NT2/D1 (cell line): ENCODE measurements around the gene LDLRAD4.
A peak's percentile ranks its signal among the peaks of the same experiment; 100 is the strongest.

Experiments used
- DNase-seq: peaks from one replicate; pipeline ENCODE4 v3.0.0-alpha.2; 2011; ENCODE audit warnings: low read depth, low spot score
- H3K27me3 ChIP-seq: 2 replicates; pipeline ENCODE4 v1.6.0; 2011; ENCODE audit warnings: mild to moderate bottlenecking; ENCODE audit not compliant: insufficient read length, insufficient read depth
- H3K36me3 ChIP-seq: 2 replicates; pipeline ENCODE4 v1.6.1; 2011; ENCODE audit warnings: mild to moderate bottlenecking, low read length, mixed read lengths; ENCODE audit not compliant: insufficient read depth, insufficient read length
- H3K4me1 ChIP-seq: 2 replicates; pipeline ENCODE4 v1.5.1; 2011; ENCODE audit not compliant: insufficient read depth, insufficient read length
- H3K4me3 ChIP-seq: 2 replicates; pipeline ENCODE4 v1.5.1; 2011; ENCODE audit warnings: low read depth; ENCODE audit not compliant: insufficient read length
- H3K9ac ChIP-seq: 2 replicates; pipeline ENCODE4 v1.6.0; 2011; ENCODE audit warnings: low read depth; ENCODE audit not compliant: insufficient read length
- H3K9me3 ChIP-seq: 2 replicates; pipeline ENCODE4 v1.5.1; 2011; ENCODE audit warnings: mild to moderate bottlenecking, low read length; ENCODE audit not compliant: insufficient read depth
- SUZ12 ChIP-seq: IDR thresholded peaks from 2 replicates; pipeline ENCODE4 v1.6.1; 2011; ENCODE audit not compliant: insufficient read length, insufficient read depth; ENCODE audit errors: extremely low read depth
- YY1 ChIP-seq: IDR thresholded peaks from 2 replicates; pipeline ENCODE4 v1.6.1; 2011; ENCODE audit not compliant: insufficient read length, insufficient read depth
- ZNF274 ChIP-seq: IDR thresholded peaks from 2 replicates; pipeline ENCODE4 v1.6.1; 2011; ENCODE audit warnings: mild to moderate bottlenecking, low read depth, low read length

LDLRAD4 gene

GRCh38 chr18:13264091-13265007, 45.8 kb downstream of the LDLRAD4 start:
- Histone ChIP-seq H3K27me3 (no peaks in the 10 kb centered on the region), H3K9me3 (no peaks in the 10 kb centered on the region), H3K9ac (no peak overlapping the region), H3K36me3 (no peaks in the 10 kb centered on the region), H3K4me1 (peaks cover 5% of the 10 kb centered on the region), H3K4me3 (no peak overlapping the region)
- TF ChIP-seq SUZ12 (no peak), YY1 (no peak), ZNF274 (no peak)
- no peak for DNase-seq

- H3K27me3 ChIP-seq: no peaks in the 10 kb centered on the region
- no peak for DNase-seq
- no peak overlapping the region for H3K9ac ChIP-seq
- TF ChIP-seq YY1 (no peak), SUZ12 (no peak), ZNF274 (no peak)
- no peaks in the 10 kb centered on the region for H3K36me3 ChIP-seq
- peaks cover 9% of the 10 kb centered on the region for H3K4me1 ChIP-seq
- H3K4me3 ChIP-seq: no peak overlapping the region
- no peaks in the 10 kb centered on the region for H3K9me3 ChIP-seq
These were observed 46.7 kb downstream of the LDLRAD4 start for GRCh38 chr18:13265008-13265910.

GRCh38 chr18:13265911-13266217, 47.3 kb downstream of the LDLRAD4 start:
- no peak overlapping the region for H3K9ac ChIP-seq
- no peaks in the 10 kb centered on the region for H3K27me3 ChIP-seq
- TF ChIP-seq ZNF274 (no peak), SUZ12 (no peak), YY1 (no peak)
- H3K4me1 ChIP-seq: peaks cover 11% of the 10 kb centered on the region
- no peaks in the 10 kb centered on the region for H3K36me3 ChIP-seq
- no peaks in the 10 kb centered on the region for H3K9me3 ChIP-seq
- H3K4me3 ChIP-seq: no peak overlapping the region
- no peak for DNase-seq

GRCh38 chr18:13266218-13267100, 47.9 kb downstream of the LDLRAD4 start:
- H3K9me3 ChIP-seq: no peaks in the 10 kb centered on the region
- H3K4me1 ChIP-seq: peaks cover 11% of the 10 kb centered on the region
- no peak for DNase-seq
- H3K27me3 ChIP-seq: no peaks in the 10 kb centered on the region
- TF ChIP-seq SUZ12 (no peak), ZNF274 (no peak), YY1 (no peak)
- no peak overlapping the region for H3K9ac ChIP-seq
- no peaks in the 10 kb centered on the region for H3K36me3 ChIP-seq
- no peak overlapping the region for H3K4me3 ChIP-seq

GRCh38 chr18:13267431-13267873, 48.9 kb downstream of the LDLRAD4 start:
- Histone ChIP-seq H3K4me1 (peaks cover 11% of the 10 kb centered on the region), H3K9me3 (no peaks in the 10 kb centered on the region), H3K36me3 (no peaks in the 10 kb centered on the region), H3K4me3 (no peak overlapping the region), H3K9ac (peak overlapping the region; percentile 18), H3K27me3 (no peaks in the 10 kb centered on the region)
- TF ChIP-seq ZNF274 (no peak), YY1 (no peak), SUZ12 (no peak)
- no peak for DNase-seq

- H3K4me3 ChIP-seq: no peak overlapping the region
- peak overlapping the region; percentile 63 for H3K9ac ChIP-seq
- no peaks in the 10 kb centered on the region for H3K27me3 ChIP-seq
- peak; percentile 71 for DNase-seq
- TF ChIP-seq YY1: no peak
- no peaks in the 10 kb centered on the region for H3K9me3 ChIP-seq
- H3K4me1 ChIP-seq: peaks cover 11% of the 10 kb centered on the region
- H3K36me3 ChIP-seq: no peaks in the 10 kb centered on the region
These were observed 49.8 kb downstream of the LDLRAD4 start for GRCh38 chr18:13268158-13269012.
